Right kidney (tissue), 1 donor: Measurements from ENCODE around the gene KIF3C.
"Not testable (repeated sequence)": the region's sequence is repeated elsewhere in the genome, so short reads cannot be mapped to it uniquely, and the experiment has no call there.

Experiments
- DNase-seq: peaks from one replicate; pipeline ENCODE4 v3.0.0-alpha.2; 2016

KIF3C gene

GRCh38 chr2:25920336-25920735 is 62.0 kb downstream of the KIF3C start:
- DNase-seq: no peak

- DNase-seq: no peak
These were observed 64.5 kb downstream of the KIF3C start for GRCh38 chr2:25917832-25918231.

- not testable (repeated sequence) for DNase-seq
These were observed 64.9 kb downstream of the KIF3C start for GRCh38 chr2:25917411-25917810.

GRCh38 chr2:25915944-25916772 is 66.1 kb downstream of the KIF3C start:
- not testable (repeated sequence) for DNase-seq

GRCh38 chr2:25915411-25915810 is 66.9 kb downstream of the KIF3C start:
- not testable (repeated sequence) for DNase-seq

- not testable (repeated sequence) for DNase-seq
These were observed 68.7 kb downstream of the KIF3C start for GRCh38 chr2:25913696-25913973.

- DNase-seq: no peak
These were observed 69.2 kb downstream of the KIF3C start for GRCh38 chr2:25912851-25913695.

GRCh38 chr2:25909574-25909973 is 72.7 kb downstream of the KIF3C start:
- DNase-seq: not testable (repeated sequence)

GRCh38 chr2:25905126-25905525 is 77.2 kb downstream of the KIF3C start:
- DNase-seq: no peak

- no peak for DNase-seq
These were observed 79.0 kb downstream of the KIF3C start for GRCh38 chr2:25903216-25903776.

GRCh38 chr2:25899404-25899970 is 82.8 kb downstream of the KIF3C start:
- DNase-seq: no peak

GRCh38 chr2:25897506-25897905 is 84.8 kb downstream of the KIF3C start:
- DNase-seq: no peak

- DNase-seq: not testable (repeated sequence)
These were observed 86.0 kb downstream of the KIF3C start for GRCh38 chr2:25896308-25896707.

GRCh38 chr2:25895610-25896009 is 86.7 kb downstream of the KIF3C start:
- DNase-seq: no peak

GRCh38 chr2:25895018-25895417 is 87.3 kb downstream of the KIF3C start:
- DNase-seq: no peak

GRCh38 chr2:25894135-25894830 is 88.0 kb downstream of the KIF3C start:
- no peak for DNase-seq

- no peak for DNase-seq
These were observed 90.6 kb downstream of the KIF3C start for GRCh38 chr2:25891672-25892071.

- DNase-seq: no peak
These were observed 94.6 kb downstream of the KIF3C start for GRCh38 chr2:25887624-25888242.

- DNase-seq: no peak
These were observed 96.4 kb downstream of the KIF3C start for GRCh38 chr2:25885933-25886332.

- DNase-seq: no peak
These were observed 100.5 kb downstream of the KIF3C start for GRCh38 chr2:25881764-25882163.

GRCh38 chr2:25879133-25879730 is 103.1 kb downstream of the KIF3C start:
- DNase-seq: no peak
